ENCODE measurements around the gene ERG. TPM values are rescaled to one million over a fixed set of nuclear protein-coding genes. Genes with fewer than 3 reads are reported as not detected.
A peak's percentile ranks its signal among the peaks of the same experiment; 100 is the strongest.

Gene ERG
- total and polyA plus RNA-seq, 2 experiments from 2014 or later: 0.14 to 0.44 TPM

- no peak overlapping the region for H3K4me3 Mint-ChIP-seq
- Histone ChIP-seq H3K4me1 (ENCODE audit: insufficient read depth) (0 out of 2 replicates have a peak, but pooled peaks cover 1% of the 10 kb centered on the region), H3K79me2 (replicated peaks; ENCODE audit: insufficient read depth) (no peaks in the 10 kb centered on the region), H3K36me3 (ENCODE audit: insufficient read depth) (no peaks in the 10 kb centered on the region), H4K20me1 (replicated peaks; ENCODE audit: insufficient read depth) (no peaks in the 10 kb centered on the region), H3K9me2 (ENCODE audit: insufficient read depth) (no peaks in the 10 kb centered on the region), H3K27ac (ENCODE audit: low read depth) (no peak overlapping the region), H3K4me2 (no peak overlapping the region), H3K4me3 (no peak overlapping the region), H3K27me3 (ENCODE audit: insufficient read depth) (peaks cover 15% of the 10 kb centered on the region; the same call in 1 of the 2 replicates), H3F3A (replicated peaks; ENCODE audit: low read depth) (no peaks in the 10 kb centered on the region), H2AFZ (peak overlapping the region; percentile 75; the same call in 1 of the 2 replicates)
- peak; percentile 98 for ATAC-seq
- H3K4me1 Mint-ChIP-seq: peaks cover 25% of the 10 kb centered on the region
- H3K9me3 Mint-ChIP-seq: no peaks in the 10 kb centered on the region; the same call in 2 of the 3 replicates
- TF ChIP-seq POLR2AphosphoS5 (IDR thresholded peaks at IDR 0.05; ENCODE audit: low read depth) (0 out of 2 replicates have a peak, but pooled peaks have one; percentile 21), EZH2phosphoT487 (IDR thresholded peaks at IDR 0.05; ENCODE audit: unreplicated experiment) (no peak)
- H3K27ac Mint-ChIP-seq: no peak overlapping the region
- H3K36me3 Mint-ChIP-seq (ENCODE audit: low read depth): no peaks in the 10 kb centered on the region
- peaks cover 51% of the 10 kb centered on the region for H3K27me3 Mint-ChIP-seq (ENCODE audit: insufficient read depth, low read depth, poor library complexity)
- peak; percentile 56 for DNase-seq (ENCODE audit: low spot score)
These were observed 49.4 kb downstream of the ERG start for GRCh38 chr21:38448671-38449385.

- Mint-ChIP-seq H3K4me1 (peaks cover 16% of the 10 kb centered on the region), H3K27me3 (ENCODE audit: insufficient read depth, low read depth, poor library complexity) (peaks cover 51% of the 10 kb centered on the region), H3K4me3 (no peak overlapping the region), H3K27ac (no peak overlapping the region), H3K36me3 (ENCODE audit: low read depth) (no peaks in the 10 kb centered on the region), H3K9me3 (no peaks in the 10 kb centered on the region; the same call in 2 of the 3 replicates)
- H3K9me2 ChIP-seq (ENCODE audit: insufficient read depth): no peaks in the 10 kb centered on the region
- H3F3A ChIP-seq (replicated peaks; ENCODE audit: low read depth): no peaks in the 10 kb centered on the region
- no peak overlapping the region for H2AFZ ChIP-seq
- no peak overlapping the region for H3K4me3 ChIP-seq
- ATAC-seq (no peak), DNase-seq (ENCODE audit: low spot score) (no peak)
- no peaks in the 10 kb centered on the region for H3K36me3 ChIP-seq (ENCODE audit: insufficient read depth)
- H3K27me3 ChIP-seq (ENCODE audit: insufficient read depth): peaks cover 15% of the 10 kb centered on the region; the same call in 1 of the 2 replicates
- no peak overlapping the region for H3K27ac ChIP-seq (ENCODE audit: low read depth)
- no peak overlapping the region for H3K4me2 ChIP-seq
- H4K20me1 ChIP-seq (replicated peaks; ENCODE audit: insufficient read depth): no peaks in the 10 kb centered on the region
- no peaks in the 10 kb centered on the region for H3K4me1 ChIP-seq (ENCODE audit: insufficient read depth)
- no peaks in the 10 kb centered on the region for H3K79me2 ChIP-seq (replicated peaks; ENCODE audit: insufficient read depth)
- TF ChIP-seq CREB1 (CRISPR knock-in tag; IDR thresholded peaks at IDR 0.05; ENCODE audit: low read depth) (no peak), ZNF462 (CRISPR knock-in tag; IDR thresholded peaks at IDR 0.05) (no peak), EZH2phosphoT487 (IDR thresholded peaks at IDR 0.05; ENCODE audit: unreplicated experiment) (no peak), ETS1 (IDR thresholded peaks at IDR 0.05) (no peak), STAT1 (IDR thresholded peaks at IDR 0.05; ENCODE audit: unreplicated experiment) (no peak), CTCF (conservative IDR thresholded peaks at IDR 0.05; ENCODE audit: low read depth in 2 of 2) (no peak), NANOG (IDR thresholded peaks at IDR 0.05; ENCODE audit: borderline replicate concordance) (no peak)
These were observed 50.7 kb downstream of the ERG start for GRCh38 chr21:38447611-38448010.
